HG03103 (cell line): Measurements from ENCODE around the gene EEFSEC.

ENCODE experiments used
- ATAC-seq: cut with Tn5 transposase; IDR thresholded peaks from one replicate; pipeline ENCODE4 v1.9.1; 2021; ENCODE audit warnings: low read depth; ENCODE audit not compliant: unreplicated experiment

The EEFSEC gene

DNA sequence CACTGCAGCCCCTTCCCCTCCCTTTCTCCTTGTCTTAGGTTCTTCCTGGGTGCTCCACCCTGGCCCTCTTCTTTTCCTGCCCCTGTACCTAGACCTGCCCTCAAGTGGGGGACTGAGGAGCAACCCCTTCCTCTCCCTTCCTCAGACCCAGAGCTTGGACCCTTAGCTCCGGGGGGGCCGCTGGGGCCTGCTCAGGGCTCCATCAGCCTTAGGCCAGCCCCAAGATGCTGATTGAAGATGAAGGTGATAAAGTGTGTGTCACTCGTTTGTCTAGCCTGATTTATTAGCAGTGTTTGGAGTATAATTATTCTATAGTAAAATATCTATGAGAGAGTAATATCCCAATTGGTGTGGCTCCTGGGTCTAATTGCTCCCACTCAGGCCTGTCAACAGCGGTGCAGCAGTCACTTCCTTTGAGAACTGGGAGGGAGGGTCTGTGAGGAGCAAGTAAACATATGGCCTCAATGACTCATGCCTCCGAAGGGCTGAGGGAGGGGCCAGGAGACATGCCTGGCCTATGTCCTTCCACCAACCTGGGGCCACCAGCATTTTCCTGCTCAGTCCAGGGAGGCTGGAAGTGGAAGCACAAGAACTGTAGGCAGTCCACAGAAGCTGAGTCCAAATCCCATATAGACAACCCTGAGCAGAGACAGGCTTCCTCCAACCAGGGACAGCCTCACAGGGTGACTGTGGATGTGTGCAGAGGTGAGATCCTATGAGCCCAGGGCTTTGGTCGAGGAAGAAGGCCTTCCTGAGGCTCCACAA lies 190.2 kb downstream of the EEFSEC start:
- ATAC-seq: no peak

DNA sequence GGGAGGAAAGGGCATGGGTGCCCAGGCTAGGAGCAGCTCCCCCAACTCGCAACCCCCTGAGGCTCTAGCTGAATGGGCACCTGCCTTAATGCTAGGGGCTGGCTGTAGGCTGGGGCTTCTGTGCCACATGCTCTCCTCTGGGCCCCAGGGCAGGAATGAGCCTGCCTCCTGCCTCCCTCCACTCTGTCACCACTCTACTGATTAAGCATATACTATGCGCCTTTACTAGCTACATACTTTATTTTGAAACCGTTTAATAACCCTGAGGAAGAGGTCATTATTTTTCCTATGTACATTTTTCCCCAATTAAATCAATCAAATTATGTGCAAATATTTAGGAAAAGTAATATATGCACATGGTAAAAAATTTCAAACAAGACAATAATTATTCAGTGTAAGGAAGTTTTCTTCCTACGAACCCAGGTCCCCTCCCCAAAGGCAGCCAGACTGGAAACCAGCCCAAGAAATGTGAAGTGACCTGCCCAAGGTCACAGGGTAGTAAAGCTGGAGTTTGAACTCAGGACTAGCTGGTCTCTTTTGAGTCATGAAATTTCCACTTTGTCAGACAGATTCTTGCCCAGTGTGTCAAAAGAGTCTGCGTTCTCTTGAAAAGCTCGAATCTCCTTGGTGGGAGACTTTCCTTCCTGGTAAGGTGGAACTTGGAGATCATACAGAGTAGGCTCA lies 190.9 kb downstream of the EEFSEC start:
- no peak for ATAC-seq

DNA sequence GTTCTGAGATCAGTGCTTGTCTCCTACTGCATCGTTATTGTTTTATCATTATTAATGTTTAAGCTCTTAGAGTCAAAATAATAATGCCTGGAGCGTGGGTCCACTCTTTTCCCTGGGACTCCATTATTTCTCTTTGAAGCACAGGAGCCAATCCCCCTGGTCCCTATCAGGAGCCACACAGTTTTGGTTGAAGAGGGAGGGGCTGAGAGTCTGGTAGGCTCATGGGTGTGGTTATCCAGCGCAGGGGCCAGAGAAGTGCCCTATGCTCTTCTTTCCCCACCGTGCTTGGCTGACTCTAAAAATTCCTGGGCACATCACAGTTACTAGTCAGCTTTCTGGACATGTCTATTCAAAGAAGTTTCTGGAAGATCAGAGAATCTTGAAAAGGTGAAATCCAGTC lies 191.9 kb downstream of the EEFSEC start:
- ATAC-seq: no peak

DNA sequence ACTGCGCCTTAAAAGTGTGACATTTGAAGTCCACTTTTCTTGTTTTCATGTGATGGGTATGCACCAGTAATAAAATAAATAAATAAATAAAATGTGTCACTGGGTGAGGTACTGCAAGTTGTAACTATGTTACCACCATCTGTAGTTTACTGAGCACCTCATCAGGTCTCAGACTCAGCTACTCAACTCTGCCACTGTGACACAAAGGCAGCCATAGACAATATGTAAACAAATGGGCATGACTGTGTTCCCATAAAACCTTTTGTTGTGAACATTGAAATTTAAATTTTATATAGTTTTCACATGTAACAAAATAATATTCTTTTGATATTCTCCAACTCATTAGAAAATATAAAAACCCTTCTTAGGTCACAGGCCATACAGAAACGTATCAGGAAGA lies 193.3 kb downstream of the EEFSEC start:
- no peak for ATAC-seq

DNA sequence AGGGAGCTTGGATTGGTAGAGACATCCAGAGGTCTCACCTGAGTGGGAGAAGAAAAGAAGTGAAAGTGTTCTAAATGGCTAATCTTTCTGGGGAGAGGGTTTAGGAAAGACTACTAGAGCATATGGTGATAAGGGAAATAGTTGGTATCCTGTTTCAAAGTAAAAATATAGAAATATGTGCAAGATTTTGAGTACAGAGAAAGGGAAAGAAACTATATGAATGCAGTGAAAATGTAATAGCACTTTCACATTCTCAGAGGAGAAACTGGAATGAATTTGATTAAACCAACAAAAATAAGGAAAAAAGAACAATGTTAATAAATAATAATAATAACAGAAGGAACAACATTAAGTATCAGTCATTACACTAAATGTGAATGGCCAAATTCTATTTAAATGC lies 194.0 kb downstream of the EEFSEC start:
- ATAC-seq: no peak

DNA sequence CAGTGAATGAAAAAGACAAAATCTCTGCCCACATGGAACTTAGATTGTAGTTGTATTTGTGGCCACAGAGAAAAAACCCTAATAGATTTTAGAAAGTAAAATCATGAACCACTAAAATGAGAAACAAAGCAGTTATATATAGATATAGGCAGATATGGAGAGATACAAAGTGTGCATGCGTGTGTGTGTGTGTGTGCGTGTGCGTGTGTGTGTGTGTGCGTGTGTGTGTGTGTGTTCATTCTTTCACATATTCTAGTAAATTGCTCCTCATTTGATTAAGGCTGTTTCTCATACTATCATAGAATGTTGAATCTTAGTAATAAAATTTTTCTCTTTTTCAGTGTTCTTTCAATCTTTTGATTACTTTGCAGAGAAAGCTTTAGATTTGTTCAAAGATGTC lies 194.8 kb downstream of the EEFSEC start:
- ATAC-seq: no peak

DNA sequence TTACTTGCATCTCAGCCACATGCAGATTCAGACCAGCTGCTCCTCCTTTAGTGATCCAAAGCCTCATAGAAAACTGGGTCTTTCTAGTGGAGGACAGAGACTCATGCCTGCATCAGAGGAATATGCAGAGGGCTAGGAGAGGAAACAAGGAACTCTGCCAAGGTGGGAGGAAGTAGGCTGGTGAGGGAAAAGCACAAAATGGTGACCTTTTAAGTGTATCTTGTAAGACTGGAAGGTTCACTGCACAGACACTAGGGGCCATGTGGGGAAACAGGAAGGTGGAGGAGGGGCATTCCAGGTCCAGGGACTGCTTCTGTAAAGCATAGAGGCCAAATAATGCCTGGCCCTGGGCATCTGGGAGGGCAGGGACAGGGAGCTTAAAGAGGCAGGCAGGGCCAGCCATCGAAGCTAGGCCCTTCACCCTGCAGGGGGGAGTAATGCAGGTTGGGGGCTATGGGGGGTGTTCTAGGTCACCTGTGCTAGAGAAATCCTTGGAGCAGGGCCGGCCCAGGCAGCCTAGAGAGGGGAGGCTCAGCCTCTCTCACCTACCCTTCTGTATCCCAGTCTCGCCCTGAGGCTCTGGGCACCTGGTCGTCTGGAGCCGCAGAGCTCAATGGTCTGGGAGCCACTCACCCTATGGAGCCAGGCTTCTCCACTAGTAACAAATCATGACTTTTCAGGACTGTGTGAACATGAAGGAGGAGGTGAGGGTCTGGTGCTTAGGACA lies 195.7 kb downstream of the EEFSEC start:
- ATAC-seq: no peak

DNA sequence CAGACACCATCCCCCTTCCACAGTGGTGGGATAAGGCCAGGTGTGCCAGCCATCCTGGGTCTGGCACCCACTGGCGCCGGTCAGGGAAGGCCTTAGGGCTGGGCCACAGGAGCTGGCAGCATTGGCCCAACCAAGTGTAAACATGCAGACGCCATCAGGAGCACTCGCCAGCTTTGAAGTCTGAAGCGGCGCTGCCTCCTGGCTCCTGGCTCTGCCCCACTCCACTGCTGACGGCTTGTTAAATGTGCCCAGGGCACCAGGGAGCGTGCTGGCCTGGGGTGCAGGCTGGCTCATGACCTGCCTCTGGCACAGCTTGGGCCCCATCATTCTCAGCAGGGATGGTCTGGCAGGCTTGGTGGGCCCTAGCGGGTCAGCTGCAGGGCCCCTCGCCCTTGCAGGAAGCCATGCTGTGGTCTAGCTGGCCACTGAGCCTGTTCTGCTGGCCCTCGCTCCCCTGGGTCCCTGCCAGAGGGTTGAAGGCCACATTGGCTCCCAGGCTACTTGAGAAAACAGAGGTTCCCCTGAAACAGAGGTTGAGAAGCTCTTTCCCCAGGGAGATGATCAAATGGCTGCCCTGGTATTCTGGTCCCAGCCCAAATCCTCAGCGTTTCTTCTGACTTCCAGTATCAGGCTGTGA lies 196.8 kb downstream of the EEFSEC start:
- ATAC-seq: no peak

DNA sequence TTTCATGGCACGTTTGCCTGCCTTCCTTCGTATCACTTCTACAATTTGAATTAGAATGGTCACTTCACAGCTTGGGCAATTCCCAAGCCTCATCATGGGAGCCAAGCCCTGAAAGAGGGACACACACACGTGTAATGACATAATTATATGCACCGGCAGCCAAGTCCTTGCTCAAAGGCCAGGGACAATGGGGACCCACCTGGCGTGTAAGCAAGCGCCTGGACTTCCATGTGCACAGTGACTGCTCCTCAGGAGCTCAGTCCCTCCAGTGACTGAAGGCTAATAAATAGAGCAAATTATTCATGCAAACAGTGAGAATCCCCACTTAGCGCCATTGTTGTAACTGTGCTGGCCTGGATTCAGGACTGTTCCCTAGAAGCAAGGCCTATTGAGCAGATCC lies 198.3 kb downstream of the EEFSEC start:
- no peak for ATAC-seq

DNA sequence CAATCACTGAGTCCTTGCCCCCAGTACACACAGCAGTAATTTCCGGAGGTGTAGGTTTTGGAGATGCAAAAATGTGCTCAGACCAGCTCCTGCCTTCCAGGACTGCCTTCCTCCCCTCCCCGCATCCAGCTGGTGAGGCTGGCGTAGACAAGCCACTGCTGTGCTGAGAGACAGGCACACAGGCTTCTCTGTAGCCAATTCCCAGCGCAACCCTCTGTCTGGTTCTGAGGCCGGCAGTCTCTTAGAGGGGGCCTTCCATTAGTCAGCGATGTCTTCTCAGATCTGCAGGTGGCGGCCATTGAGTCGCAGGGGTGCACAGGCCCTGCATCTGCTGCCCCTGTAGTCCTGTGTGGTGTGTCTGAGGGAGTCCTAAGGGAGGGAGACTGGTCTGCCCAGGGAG lies 199.0 kb downstream of the EEFSEC start:
- no peak for ATAC-seq

DNA sequence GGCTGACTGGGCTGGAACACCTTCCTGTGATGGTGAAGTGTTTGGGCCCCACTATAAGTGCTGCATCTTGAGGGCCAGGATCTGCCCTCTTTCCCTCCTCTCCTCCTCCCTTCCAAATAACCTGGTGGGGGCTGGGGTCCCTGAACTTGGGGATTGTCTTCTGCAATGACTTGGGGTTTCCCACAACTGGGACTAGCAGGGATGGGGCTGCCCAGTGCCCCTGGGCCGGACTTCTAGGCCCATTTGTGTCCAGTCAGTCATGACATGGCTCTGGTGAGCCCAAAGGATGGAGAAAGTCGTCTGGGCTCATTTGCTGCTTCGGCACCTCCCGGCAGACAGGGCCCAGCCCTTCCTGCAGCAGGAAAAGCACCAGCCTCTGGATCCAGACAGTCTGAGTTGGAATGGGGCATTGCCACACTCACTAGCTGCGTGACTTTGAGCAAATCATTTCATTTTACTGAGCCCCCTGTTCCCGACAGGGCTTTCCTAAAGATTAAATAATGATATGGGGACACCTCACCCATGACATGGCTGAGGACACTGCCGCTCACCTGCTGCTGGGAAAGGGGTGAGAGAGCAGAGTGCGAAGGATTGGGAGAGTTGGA lies 200.2 kb downstream of the EEFSEC start:
- ATAC-seq: no peak

DNA sequence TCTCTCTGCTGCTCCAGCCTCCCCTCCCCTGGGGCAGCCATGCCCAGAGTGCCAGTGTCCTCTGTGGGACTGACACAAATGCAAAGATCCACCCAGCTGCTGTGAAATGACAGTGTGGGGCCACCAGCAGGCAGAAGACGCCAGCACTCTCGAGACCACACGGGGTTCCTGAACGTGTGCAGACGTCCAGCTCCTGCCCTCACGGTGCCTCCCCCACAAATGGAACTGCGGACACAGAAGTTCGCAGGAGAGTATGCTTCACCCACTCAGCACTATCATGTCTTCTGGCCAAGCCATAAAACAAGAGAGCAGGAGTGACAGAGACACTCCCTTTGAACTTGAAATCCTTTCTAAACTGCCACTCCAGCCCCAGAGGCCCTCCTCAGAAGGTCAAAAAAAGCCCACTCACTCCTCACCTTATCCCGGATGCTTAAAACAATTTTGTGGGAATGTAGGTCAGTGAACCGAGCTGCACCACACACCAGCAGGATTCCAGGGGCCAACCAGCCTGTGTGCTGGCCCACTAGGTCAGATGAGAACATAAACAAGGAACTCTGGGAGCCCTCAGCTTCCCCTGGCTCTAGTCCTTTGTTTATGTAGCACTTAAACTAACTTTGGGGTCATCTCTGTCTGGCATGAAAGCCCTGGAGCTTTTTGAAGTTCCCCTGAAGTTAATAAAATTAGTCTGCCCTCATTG lies 200.9 kb downstream of the EEFSEC start:
- ATAC-seq: no peak

DNA sequence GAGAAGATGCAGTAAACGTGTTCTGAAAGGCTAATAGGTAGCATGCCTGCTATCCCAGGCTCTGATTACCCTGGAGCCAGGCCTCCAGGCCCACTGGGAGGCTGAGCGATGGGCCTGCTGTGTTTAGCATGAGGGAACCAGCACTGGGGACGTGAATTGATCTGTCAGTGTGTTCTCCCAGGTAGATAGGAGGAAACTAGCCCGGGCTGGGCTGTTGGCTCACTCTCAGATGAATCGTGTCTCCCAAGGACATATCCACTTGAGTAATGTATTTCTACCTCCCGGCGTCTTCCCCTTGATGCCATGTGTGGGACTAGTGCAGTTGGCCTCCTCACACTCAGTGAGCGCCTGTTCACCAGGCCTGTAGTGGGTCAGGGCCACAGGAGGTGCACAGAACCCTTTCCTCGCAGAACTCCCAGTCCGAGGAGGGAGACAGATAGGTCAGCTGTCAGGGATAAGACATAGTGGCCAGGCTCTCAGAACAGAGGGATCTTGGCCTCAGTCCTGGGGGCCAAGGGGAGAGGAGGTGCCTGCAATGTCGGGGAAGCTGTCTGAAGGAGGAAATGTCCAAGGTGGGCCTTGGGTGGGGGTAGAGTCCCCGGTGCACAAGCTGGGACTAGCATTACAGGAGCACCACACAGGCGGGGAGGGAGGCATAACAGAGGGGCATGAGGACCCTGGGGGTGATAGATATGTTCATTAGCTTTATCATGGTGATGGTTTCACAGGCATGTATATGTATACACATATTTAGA lies 201.7 kb downstream of the EEFSEC start:
- ATAC-seq: no peak

DNA sequence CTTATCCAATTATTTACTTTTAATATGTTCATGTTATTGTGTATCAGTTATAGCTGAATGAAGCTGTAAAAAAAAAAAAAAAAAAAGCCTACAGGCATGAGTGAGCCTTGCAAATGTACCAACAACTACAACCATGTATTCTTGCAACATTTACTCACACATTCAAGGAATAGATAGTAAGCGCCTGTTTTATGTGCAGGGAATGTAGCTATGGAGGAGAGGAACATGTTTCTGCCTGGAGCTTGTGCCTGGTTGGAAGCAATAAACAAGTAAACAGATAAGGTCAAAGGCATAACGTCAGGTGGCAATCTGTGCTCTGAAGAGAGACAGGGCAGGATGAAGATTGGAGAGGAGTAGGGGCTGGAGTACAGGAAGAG lies 202.2 kb downstream of the EEFSEC start:
- no peak for ATAC-seq

DNA sequence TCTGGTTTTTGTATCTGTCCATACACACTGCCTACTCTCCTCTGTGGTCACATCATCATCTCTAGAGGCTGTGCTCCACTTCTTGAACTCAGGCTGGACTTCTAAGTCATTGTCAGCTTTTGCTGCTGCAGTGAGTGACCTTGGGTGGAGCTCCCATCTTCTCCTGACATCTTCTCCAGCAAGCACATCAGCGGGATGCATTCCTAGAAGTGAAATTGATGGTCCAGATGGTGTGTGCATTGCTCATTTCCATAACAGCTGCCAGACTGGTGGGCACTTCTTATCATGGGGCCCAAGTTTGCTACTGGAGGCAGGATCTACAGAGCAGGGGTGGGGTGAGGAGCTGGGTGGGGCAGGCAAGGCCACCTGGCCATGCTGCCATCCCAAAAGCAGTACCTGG lies 203.5 kb downstream of the EEFSEC start:
- no peak for ATAC-seq

DNA sequence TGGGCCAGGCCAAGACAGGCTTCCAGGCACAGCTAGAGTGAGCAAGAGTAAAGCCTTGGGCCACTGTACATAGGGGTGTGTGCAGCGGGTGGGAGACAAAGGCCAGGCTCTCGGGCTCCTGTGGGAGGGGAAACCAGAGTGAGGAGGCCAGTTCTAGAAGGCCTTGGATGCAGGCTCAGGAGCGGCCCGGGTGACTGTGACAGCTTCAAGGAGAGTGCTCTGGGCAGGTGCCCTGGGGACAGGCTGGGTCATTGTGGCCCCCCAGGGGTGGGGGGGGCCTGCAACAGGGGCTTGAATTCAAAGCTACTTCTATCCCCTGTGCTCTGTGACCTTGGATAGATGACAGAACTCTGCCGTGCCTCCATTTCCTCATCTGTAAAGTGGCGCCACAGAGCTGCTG lies 204.3 kb downstream of the EEFSEC start:
- no peak for ATAC-seq

DNA sequence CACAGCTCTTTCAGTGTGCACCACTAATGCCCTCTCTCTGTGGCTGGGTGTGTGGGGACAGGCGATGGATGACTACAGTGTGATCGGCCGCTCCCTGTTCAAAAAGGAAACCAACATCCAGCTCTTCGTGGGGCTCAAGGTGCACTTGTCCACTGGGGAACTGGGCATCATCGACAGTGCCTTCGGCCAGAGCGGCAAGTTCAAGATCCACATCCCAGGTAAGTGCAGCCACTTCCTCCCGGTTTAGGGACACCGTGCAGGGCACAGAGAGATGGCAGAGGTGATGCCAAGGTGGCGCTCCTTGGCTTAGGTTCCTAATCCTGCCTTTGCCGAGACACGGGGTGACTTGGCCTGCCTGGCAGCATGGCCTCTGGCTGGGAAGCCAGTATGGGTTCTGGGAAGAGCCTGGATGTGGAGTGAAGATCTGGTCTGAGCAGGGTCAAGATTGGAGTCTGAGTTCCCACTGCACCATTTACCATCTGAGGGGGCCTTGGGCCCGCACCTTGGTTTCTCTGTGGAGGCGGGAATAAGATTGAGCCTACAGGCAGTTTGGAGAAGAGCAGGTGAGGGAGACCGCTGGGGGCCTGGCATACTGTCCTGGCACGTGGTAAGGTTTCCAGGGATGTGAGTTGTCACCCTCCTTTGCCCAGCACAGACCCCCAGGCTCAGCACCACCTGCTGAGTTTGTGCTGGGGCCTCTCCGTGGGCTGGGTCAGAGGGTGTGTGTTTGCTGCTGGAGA lies 205.0 kb downstream of the EEFSEC start:
- no peak for ATAC-seq

DNA sequence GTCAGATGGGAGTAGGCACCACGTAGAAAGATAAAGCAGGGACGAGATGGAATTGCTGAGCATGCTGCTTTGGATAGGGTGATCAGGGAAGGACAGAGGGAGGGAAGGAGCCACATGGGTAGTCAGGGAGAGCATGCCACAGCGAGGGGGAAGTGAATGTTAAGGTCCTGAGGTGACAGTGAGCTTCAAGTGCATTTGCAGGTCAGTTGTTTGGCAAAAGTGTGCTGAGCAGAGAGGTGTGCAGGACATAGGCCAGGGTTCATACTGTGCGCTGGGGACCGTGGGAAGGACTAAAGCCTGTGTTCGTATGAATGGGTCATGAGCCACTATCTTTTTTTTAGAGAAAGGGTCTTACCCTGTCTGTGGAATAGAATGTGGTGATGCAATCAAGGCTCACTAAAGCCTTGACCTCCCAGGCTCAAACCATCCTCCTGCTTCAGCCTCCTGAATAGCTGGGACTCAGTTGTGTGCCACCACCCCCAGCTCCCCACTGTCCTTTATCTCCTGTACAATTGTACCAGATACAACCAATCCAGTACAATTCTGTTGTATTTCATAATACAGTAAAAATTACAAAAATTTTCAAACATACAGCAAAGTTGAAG lies 205.9 kb downstream of the EEFSEC start:
- ATAC-seq: no peak
